Gastrocnemius medialis (tissue), 4 donors: ENCODE data around the gene GRIK1.

Experiments
- POLR2A ChIP-seq, 2 donors: fragments of 450-650 bp; IDR thresholded peaks; one replicate each; pipeline ENCODE4 v1.6.1; 2017; ENCODE audit warnings: antibody characterized with exemption in 2 of 2, mild to moderate bottlenecking in 2 of 2, moderate library complexity in 2 of 2
- TF ChIP-seq, protein P1 (sequence below), 5 experiments: fragments of 450-650 bp in 3 of 5; fragments of 200-600 bp in 2 of 5; sonication (generic) in 2 of 5; IDR thresholded peaks in 4 of 5; conservative IDR thresholded peaks in 1 of 5; 1 replicate in 4 of 5; 2 replicates in 1 of 5; pipeline ENCODE4 v1.5.1; 2016 to 2019; ENCODE audit warnings: antibody characterized with exemption in 5 of 5, mild to moderate bottlenecking in 3 of 5, moderate library complexity in 3 of 5

DNA sequence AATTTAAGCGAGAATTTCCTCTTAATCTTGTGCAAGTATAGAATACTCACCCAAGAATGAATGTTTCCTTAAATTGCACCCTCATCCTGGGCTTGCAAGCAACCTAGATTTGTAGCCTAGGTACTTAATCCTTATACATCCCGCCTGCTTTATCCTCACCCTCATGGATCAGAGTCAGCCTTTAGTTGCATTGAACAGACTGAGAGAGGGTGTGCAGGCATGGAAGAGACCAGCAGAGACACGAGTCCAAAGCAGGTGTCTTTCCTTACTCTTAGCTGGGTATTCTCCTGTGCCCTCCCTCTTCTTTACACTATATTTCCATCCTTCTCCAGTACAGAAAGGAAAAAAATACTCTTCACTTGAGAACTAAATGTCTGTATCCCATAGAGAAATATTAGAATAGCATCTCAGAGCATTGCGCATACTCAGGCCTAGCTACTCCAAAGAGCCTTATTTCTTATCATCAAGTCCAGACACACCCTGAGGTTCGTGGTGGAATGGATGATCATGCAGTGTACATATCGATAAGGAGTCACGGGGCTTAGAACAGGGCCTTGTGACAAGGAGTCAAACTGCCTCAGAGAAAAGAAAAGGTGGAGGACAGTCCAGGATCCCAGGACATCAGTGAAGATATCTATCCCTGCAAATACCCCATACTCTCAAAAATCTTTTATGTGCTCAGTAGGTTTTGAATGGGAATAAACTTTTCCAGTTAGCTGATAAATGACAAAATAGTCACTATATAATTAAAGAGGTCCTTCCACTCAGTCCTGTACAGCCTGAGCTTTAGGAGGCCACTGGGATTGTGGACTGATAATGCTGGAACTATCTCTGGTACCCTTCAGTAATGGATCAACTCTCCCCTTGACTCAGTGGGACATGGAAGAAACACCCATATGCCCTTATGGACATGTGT, 297.9 kb downstream of the GRIK1 start:
- TF ChIP-seq, protein P1, sequence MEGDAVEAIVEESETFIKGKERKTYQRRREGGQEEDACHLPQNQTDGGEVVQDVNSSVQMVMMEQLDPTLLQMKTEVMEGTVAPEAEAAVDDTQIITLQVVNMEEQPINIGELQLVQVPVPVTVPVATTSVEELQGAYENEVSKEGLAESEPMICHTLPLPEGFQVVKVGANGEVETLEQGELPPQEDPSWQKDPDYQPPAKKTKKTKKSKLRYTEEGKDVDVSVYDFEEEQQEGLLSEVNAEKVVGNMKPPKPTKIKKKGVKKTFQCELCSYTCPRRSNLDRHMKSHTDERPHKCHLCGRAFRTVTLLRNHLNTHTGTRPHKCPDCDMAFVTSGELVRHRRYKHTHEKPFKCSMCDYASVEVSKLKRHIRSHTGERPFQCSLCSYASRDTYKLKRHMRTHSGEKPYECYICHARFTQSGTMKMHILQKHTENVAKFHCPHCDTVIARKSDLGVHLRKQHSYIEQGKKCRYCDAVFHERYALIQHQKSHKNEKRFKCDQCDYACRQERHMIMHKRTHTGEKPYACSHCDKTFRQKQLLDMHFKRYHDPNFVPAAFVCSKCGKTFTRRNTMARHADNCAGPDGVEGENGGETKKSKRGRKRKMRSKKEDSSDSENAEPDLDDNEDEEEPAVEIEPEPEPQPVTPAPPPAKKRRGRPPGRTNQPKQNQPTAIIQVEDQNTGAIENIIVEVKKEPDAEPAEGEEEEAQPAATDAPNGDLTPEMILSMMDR (IDR thresholded peaks at IDR 0.05 in 4 of 5, conservative IDR thresholded peaks at IDR 0.05 in 1 of 5): no peak
- TF ChIP-seq POLR2A (IDR thresholded peaks at IDR 0.05): no peak
